Kidney epithelial cell (primary cell): ENCODE measurements around the gene ERICH4. TPM values are rescaled to one million over a fixed set of nuclear protein-coding genes. Genes with fewer than 3 reads are reported as not detected.
"Not testable (repeated sequence)": the region's sequence is repeated elsewhere in the genome, so short reads cannot be mapped to it uniquely, and the experiment has no call there.

Source experiments
- DNase-seq: peaks from one replicate; pipeline ENCODE4 v3.0.0-alpha.2; 2010; ENCODE audit warnings: low read depth
- H3K27me3 ChIP-seq: 2 replicates; pipeline ENCODE4 v1.6.0; 2011; ENCODE audit warnings: low read length; ENCODE audit not compliant: control insufficient read depth, insufficient read depth
- H3K36me3 ChIP-seq: 2 replicates; pipeline ENCODE4 v1.5.1; 2011; ENCODE audit warnings: low read length; ENCODE audit not compliant: control insufficient read depth, insufficient read depth
- H3K4me3 ChIP-seq: 2 replicates; pipeline ENCODE4 v1.5.1; 2011; ENCODE audit warnings: low read depth, mild to moderate bottlenecking, control low read depth, low read length
- total RNA-seq: library from RNA; depleted of rRNA; stranded (reverse); fragments of >200 nt; gene quantifications from 2 replicates; pipeline ENCODE4 v1.2.3, GENCODE V29; 2015
- TF ChIP-seq, protein P1 (sequence below): IDR thresholded peaks from 2 replicates; pipeline ENCODE4 v1.5.1; 2011; ENCODE audit warnings: mild to moderate bottlenecking, moderate library complexity, low read length, control low read depth, inconsistent platforms; ENCODE audit not compliant: insufficient read depth, poor library complexity, severe bottlenecking

The ERICH4 gene
- total RNA-seq, 1 donor from 2014 or later: not detected

- DNase-seq: peak; percentile 29
- H3K27me3 ChIP-seq: no peaks in the 10 kb centered on the region
- TF ChIP-seq, protein P1, sequence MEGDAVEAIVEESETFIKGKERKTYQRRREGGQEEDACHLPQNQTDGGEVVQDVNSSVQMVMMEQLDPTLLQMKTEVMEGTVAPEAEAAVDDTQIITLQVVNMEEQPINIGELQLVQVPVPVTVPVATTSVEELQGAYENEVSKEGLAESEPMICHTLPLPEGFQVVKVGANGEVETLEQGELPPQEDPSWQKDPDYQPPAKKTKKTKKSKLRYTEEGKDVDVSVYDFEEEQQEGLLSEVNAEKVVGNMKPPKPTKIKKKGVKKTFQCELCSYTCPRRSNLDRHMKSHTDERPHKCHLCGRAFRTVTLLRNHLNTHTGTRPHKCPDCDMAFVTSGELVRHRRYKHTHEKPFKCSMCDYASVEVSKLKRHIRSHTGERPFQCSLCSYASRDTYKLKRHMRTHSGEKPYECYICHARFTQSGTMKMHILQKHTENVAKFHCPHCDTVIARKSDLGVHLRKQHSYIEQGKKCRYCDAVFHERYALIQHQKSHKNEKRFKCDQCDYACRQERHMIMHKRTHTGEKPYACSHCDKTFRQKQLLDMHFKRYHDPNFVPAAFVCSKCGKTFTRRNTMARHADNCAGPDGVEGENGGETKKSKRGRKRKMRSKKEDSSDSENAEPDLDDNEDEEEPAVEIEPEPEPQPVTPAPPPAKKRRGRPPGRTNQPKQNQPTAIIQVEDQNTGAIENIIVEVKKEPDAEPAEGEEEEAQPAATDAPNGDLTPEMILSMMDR: no peak
- H3K36me3 ChIP-seq: no peaks in the 10 kb centered on the region
- H3K4me3 ChIP-seq: no peak overlapping the region
Measured at GRCh38 chr19:41407271-41407670, 35.7 kb upstream of the ERICH4 start.

DNA sequence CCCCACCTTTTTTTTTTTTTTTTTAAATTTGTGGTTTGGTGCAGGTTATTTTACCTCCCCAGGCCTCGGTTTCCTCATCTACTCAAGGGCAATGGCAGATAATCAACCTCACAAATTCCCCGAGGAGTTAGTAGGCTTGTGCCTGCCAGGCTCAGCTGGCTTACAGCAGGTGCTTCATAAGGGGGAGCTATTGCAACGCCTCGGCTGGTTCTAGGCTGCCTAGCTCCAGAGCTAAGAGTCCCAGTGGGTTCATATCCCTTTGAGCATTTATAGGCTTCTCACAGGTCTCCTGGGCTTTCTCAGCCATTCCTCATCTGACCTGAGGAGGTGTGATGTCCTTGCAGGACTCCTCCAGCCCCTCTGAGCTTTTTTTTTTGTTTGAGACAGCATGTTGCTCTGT lies 34.7 kb upstream of the ERICH4 start:
- TF ChIP-seq, protein P1: no peak
- Histone ChIP-seq H3K27me3 (no peaks in the 10 kb centered on the region), H3K4me3 (no peak overlapping the region), H3K36me3 (no peaks in the 10 kb centered on the region)
- no peak for DNase-seq

DNA sequence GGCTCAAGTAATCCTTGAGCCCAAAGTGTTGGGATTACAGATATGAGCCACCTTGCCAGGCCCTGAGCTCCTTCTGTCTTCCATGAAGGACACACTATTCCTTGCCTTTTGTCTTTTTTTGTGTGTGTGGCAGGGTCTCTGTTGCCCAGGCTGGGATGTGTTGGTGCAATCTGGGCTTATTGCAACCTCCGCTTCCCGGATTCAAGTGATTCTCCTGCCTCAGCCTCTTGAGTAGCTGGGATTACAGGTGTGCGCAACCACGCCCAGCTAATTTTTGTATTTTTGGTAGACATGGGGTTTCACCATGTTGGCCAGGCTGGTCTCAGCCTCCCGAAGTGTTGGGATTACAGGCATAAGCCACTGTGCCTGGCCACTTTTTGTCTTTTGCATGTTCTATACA lies 34.1 kb upstream of the ERICH4 start:
- DNase-seq, H3K4me3 ChIP-seq, H3K27me3 ChIP-seq, H3K36me3 ChIP-seq: not testable (repeated sequence)

DNA sequence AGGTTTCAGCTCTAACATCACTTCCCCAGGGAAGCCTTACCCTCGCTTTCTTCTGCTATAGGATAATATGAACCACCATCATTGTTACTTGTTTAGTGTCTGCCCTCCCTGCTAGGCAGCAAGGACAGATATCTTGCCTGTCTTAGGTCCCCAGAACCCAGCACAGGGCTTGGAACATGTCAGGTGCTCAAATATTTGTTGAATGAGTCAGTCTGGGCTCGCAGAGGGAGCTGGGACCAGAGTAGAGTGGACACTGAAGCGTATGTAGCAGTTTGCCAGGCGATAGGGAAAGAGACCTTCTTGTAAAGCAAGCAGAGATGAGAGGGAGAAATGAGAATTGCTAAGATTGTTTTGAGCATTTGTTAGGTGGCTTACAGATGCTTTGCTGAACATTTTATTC lies 33.7 kb upstream of the ERICH4 start:
- peak; percentile 56 for DNase-seq
- TF ChIP-seq, protein P1: no peak
- Histone ChIP-seq H3K36me3 (no peaks in the 10 kb centered on the region), H3K4me3 (no peak overlapping the region), H3K27me3 (no peaks in the 10 kb centered on the region)

DNA sequence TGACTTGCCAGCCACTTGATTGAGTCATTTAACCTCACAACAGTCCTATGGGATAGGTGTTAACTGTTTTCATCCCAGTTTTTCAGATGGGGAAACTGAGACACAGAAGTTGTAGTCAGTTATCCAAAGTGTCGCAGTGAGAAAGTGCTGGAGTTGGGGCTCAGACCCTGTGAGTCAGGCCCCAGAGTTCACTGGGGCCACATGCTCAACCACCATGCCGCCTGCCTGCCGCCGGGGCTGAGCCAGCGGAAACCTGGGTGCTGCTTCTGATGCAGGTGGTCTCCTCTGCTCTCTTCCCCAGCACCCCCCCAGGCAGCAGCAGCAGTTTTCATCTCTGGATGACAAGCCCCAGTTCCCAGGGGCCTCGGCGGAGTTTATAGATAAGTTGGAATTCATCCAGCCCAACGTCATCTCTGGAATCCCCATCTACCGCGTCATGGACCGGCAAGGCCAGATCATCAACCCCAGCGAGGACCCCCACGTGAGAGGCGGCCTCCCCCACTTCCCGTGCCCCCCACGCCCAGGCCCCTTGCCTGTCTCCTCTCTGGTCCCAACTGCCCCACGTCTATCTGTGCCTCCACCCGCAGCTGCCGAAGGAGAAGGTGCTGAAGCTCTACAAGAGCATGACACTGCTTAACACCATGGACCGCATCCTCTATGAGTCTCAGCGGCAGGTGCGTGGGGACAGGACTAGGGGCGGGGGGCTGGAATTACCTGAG lies 32.5 kb upstream of the ERICH4 start:
- no peak for DNase-seq
- H3K27me3 ChIP-seq: no peaks in the 10 kb centered on the region
- H3K36me3 ChIP-seq: no peaks in the 10 kb centered on the region
- TF ChIP-seq, protein P1: no peak
- H3K4me3 ChIP-seq: no peak overlapping the region

DNA sequence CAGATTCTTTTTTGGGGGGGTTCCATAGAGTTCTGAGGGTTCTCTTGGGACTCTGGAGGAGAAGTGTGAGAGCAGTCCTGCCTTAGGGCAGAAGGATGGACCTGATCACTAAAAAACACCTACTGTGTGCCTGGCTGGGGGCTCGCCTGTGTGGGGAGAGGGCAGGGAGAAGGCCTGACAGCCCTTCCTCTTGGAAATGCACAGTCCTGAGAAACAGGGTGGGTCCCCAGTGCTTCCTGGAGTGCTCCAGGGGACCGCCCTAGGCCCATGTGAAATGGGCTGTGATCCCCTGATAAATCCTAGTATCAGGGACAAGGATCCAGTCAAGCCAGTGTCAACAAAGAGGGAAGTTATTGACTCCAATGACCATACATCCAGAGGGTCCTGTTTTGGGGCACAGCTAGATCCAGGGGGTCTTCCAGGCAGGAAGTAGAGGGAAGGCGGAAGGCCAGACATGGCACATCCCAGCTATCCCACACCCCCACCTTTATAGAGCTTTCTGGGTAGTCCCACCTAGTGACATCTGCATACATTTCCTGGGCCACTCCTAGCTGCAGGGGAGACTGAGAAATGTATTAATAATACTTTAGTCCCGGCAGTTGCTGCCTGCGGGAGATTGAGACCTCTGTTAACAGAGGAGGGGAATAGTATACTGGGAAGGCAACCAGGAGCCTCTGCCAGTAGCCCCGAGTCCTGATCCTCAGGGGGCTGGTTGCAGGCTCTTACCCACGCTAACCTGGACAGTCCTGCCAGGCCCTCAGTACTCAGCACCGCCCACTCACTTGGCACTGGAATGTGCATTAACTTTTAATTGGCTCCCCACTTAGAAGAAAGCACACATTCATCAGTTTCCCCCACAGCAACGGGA lies 31.6 kb upstream of the ERICH4 start:
- DNase-seq: no peak
- H3K27me3 ChIP-seq: no peaks in the 10 kb centered on the region

More for the DNA sequence above, 31.6 kb upstream of the ERICH4 start:
- no peak overlapping the region for H3K4me3 ChIP-seq
- no peaks in the 10 kb centered on the region for H3K36me3 ChIP-seq
- TF ChIP-seq, protein P1: no peak
